Activated naive CD4-positive, alpha-beta T cell treated with anti-CD3 and anti-CD28 coated beads for 36 hours (primary cell): Measurements from ENCODE around the gene PLA2G2D. TPM values are rescaled to one million over a fixed set of nuclear protein-coding genes. Genes with fewer than 3 reads are reported as not detected.

ENCODE experiments used
- CTCF ChIA-PET: fragments of 350-600 bp; sonication (Branson Sonifier 250); formaldehyde crosslinking; loops from one replicate; lab custom pipeline; 2021; ENCODE audit warnings: antibody characterized with exemption; lab: Charles Lee
- DNase-seq: peaks from one replicate; pipeline ENCODE4 v3.0.0-alpha.2; 2020
- H3K27ac Mint-ChIP-seq: one replicate; pipeline ENCODE4 v1.8.0; 2021; ENCODE audit warnings: mild to moderate bottlenecking, mixed read lengths
- H3K27me3 Mint-ChIP-seq: one replicate; pipeline ENCODE4 v1.8.0; 2021; ENCODE audit warnings: low read depth, mixed read lengths
- H3K36me3 Mint-ChIP-seq: one replicate; pipeline ENCODE4 v1.8.0; 2021; ENCODE audit warnings: low read depth, mixed read lengths
- H3K4me1 Mint-ChIP-seq: one replicate; pipeline ENCODE4 v1.8.0; 2021; ENCODE audit warnings: low read depth, mixed read lengths
- H3K4me3 Mint-ChIP-seq: one replicate; pipeline ENCODE4 v1.8.0; 2021; ENCODE audit warnings: mild to moderate bottlenecking, moderate library complexity, mixed read lengths
- H3K9me3 Mint-ChIP-seq: one replicate; pipeline ENCODE4 v1.8.0; 2021; ENCODE audit warnings: mixed read lengths
- intact Hi-C: fragments of 100-400 bp; cut with micrococcal nuclease; formaldehyde crosslinking; loops from one replicate; pipeline ENCODE4 v1.15.1; 2023
- total RNA-seq, 2 experiments: library from RNA; stranded (reverse); gene quantifications; one replicate each; pipeline ENCODE4 v1.2.3, GENCODE V29; 2021

PLA2G2D gene
- total RNA-seq, 2 experiments from 2014 or later = 0.19 to 0.35 TPM

DNA sequence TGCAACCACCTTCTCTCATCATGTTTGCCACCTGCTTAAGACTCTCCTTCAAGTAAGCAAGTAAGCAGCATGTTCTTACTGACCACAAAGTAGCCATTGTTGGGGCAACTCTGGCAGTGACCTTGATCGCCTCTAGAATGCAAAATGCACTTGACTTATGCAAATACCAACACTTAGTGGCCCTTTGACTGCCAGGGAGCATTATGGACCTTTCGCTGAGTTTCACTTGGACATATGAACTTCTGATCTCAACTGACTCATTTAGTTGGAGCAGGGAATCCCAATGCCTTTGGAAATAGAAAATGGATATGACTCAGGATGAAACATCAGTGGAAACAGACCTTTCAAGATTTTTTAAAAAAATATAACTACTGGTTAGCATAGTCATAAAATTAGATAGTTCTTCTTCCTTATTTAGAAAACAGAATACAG lies 55.5 kb downstream of the PLA2G2D start:
- Mint-ChIP-seq H3K36me3 (no peaks in the 10 kb centered on the region), H3K27me3 (no peaks in the 10 kb centered on the region), H3K27ac (no peak overlapping the region), H3K9me3 (no peaks in the 10 kb centered on the region), H3K4me3 (no peak overlapping the region), H3K4me1 (peaks cover 15% of the 10 kb centered on the region)
- CTCF ChIA-PET = interaction anchor here (1.0 kb wide), 1 partner anchor 17 kb away, joined by 4 read pairs; no protein-coding TSS in a partner anchor
- intact Hi-C loops = no loop called here
- DNase-seq = no peak

Other genes starting within 250 kb of the PLA2G2D start
- 10 to 100 TPM in 1 of 2 experiments, 1 to 10 TPM in 1; 8.3 to 10.8 TPM for gene OTUD3, start 237.1 kb downstream of the PLA2G2D start, total RNA-seq
- not detected for gene PLA2G2E, start 195.9 kb downstream of the PLA2G2D start, total RNA-seq
- not detected for gene PLA2G2A, start 139.9 kb downstream of the PLA2G2D start, total RNA-seq
- gene PLA2G5, start 49.3 kb downstream of the PLA2G2D start, total RNA-seq = not detected
- gene PLA2G2F, start 19.8 kb upstream of the PLA2G2D start, total RNA-seq = not detected
- under 1 TPM; 0.27 to 0.33 TPM for gene UBXN10, start 66.6 kb upstream of the PLA2G2D start, total RNA-seq
- under 1 TPM; 0.94 to 0.95 TPM for gene PLA2G2C, start 67.0 kb upstream of the PLA2G2D start, total RNA-seq
- not detected for gene VWA5B1, start 171.3 kb upstream of the PLA2G2D start, total RNA-seq